Right renal pelvis (tissue), 4 donors: ENCODE data around the gene SCN2A. TPM values are rescaled to one million over a fixed set of nuclear protein-coding genes. Genes with fewer than 3 reads are reported as not detected.
"Not testable (repeated sequence)": the region's sequence is repeated elsewhere in the genome, so short reads cannot be mapped to it uniquely, and the experiment has no call there.

Experiments
- DNase-seq, 4 donors: peaks; one replicate each; pipeline ENCODE4 v3.0.0-alpha.2; 2013; ENCODE audit warnings: low read depth in 4 of 4, low spot score in 3 of 4, missing footprints in 1 of 4
- polyA plus RNA-seq, 4 donors: library from polyadenylated mRNA; unstranded; fragments of 120-200 nt; gene quantifications; one replicate each; pipeline ENCODE4 v1.2.1, GENCODE V29; 2013; ENCODE audit not compliant: insufficient read length in 4 of 4

Gene SCN2A
- polyA plus RNA-seq, 4 donors = 2.0 to 3.2 (median 2.7) TPM

- DNase-seq = no peak
Measured at GRCh38 chr2:165248238-165248637, 9.0 kb downstream of the SCN2A start.

DNA sequence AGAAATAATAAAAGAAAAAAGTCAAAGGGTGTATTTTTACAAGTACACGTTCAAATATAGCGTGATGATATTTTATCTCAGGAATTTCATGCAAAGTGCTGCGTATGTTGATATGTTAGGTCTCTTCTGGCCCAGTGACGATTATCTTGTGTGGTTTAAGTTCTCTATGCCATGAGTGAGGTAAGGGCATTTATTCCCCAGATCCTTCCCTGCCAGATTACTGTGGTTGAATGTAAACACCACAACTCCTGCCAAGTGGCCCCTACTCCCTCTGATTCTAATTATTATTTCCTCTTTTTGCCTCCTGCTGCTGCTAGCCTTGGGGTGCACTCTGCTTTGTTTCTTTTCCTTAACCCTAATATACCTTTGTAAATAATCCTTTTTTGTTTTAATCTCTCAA, 12.2 kb downstream of the SCN2A start:
- no peak for DNase-seq

GRCh38 chr2:165253178-165253577, 14.0 kb downstream of the SCN2A start:
- no peak for DNase-seq

GRCh38 chr2:165256618-165257017, 17.4 kb downstream of the SCN2A start:
- DNase-seq = no peak

DNA sequence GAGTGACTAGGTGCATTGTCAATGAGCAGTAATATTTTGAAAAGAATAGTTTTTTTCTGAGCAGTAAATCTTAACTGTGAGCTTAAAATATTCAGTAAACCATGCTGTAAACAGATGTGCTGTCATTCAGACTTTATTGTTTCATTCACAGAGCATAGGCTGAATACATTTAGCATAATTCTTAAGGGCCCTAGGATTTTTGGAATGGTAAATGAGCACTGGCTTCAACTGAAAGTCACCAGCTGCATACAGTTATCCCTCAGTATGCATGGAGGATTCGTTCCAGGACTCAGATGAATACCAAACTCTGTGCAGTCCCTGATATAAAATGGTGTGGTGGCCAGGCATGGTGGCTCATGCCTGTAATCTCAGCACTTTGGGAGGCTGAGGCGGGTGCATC, 21.1 kb downstream of the SCN2A start:
- not testable (repeated sequence) for DNase-seq

DNA sequence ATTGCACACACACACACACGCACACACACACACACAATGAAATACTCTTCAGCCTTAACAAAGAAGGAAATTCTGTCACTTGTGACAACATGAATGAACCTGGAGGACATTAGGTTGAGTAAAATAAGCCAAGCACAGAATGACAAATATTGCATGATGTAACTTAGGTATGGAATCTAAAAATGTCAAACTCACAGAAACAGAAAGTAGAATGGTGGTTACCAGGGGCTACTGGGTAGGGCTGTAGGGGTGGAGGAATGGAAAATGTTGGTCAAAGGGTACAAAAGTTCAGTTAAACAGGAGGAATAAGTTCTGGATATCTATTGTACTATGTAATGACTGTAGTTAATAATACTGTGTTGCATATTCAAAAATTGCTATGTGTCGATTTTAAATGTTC, 29.5 kb downstream of the SCN2A start:
- DNase-seq = no peak

- DNase-seq = no peak
Measured at GRCh38 chr2:165273176-165273575, 34.0 kb downstream of the SCN2A start.

DNA sequence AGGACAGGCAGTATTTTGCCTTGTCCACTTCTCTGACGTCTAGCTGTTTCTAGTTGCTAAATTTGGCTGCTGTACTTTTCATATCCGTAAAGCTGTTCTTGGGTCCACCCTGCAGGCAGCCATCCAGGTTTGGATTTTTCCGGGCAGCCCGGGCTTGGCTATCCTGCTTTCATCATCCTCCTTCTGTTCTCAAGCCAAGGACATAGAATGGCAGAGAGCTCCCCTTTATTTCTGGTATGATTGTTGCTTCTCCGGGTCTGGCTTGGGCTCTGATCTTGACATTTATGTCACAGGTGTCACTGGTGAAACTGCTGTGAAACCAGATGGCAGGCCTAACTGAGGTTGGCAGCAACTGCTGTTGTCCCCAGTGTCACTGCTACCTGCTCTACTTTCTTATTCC, 35.5 kb downstream of the SCN2A start:
- DNase-seq = no peak

DNA sequence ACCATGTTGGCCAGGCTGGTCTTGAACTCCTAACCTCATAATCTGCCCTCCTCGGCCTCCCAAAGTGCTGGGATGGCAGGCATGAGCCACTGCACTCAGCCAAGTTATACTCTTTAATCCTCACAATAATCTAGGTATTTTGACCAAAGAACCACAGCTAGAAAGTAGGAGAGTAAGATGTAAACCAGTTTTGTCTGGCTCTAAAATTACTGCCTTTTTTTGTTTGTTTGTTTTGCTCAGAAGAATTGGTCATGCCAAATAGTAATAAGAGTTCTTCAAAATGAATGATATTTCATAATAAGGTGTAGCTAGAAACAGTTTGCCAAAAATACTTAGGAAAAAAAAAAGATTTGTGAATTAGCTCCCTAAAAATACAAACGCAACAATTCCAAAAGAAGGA, 36.7 kb downstream of the SCN2A start:
- DNase-seq = no peak

- no peak for DNase-seq
Measured at GRCh38 chr2:165277295-165277694, 38.1 kb downstream of the SCN2A start.

GRCh38 chr2:165277860-165278656, 38.8 kb downstream of the SCN2A start:
- DNase-seq = no peak

GRCh38 chr2:165280356-165280755, 41.1 kb downstream of the SCN2A start:
- no peak for DNase-seq

DNA sequence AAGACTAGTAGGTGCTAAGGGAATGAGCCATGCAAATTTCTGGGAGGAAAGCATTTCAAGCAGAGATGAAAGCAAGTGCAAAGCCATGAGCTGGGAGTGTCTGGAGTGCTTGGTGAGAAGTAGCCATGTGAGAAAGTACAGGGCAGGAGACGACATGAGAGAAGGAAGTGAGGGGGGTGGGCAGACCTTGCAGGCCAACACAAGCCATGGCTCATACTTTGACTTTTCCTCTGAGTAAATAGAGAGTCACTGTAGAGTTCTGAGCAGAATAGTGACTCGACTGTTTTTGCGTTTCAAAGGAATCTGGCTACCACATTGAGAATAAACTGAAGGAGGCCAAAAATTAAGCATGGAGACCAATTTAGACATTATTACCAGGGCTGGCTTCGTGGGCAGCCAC, 42.2 kb downstream of the SCN2A start:
- no peak for DNase-seq

DNA sequence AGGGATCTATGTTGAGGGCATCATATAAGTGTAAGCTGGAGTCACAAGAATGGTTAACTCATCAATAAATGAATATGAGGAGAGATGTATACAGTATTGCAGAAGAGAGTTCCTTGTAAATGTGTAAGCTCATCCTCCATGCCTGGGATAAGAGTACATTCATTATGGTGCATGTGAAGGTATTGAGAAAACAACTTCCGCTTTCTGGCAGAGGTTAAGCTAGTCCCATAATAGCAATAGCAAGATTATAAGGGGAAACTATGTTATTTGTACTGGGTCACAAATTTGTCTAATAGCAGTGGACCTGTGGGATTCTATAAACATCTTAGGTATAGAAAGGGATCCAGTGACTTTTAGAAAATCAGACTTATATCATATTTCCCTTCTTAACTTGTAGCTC, 44.1 kb downstream of the SCN2A start:
- no peak for DNase-seq

DNA sequence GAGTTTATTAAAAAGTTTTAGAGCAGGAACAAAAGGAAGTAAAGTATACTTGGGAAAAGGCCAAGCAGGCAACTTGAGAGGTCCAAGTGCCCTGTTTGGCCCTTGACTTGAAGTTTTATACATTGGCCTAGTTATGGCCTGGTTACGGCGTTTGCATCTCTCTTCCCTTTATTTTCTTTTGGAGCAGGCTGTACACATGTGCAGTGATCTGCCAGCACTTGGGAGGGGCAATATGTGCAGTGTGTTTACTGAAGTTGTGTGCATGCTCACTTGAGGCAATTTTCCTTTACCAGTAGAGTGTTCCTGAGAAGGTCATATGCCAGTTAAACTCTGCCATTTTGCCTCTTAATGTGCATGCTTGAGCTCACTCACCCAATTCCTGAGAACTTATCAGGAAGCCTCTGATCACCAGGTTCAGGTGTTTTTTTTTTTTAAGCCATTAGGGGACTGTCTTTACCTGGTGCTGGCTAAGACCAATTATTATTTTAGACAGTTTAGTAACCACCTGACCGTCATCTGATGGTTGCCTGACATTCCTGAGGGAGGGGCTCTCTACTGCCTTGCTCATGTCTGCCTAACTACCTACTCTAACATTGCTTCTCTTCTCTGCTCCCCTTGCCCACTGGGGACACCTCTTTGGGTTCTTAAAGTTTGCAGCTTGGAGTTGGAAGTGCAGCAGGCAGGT, 48.0 kb downstream of the SCN2A start:
- DNase-seq = no peak

DNA sequence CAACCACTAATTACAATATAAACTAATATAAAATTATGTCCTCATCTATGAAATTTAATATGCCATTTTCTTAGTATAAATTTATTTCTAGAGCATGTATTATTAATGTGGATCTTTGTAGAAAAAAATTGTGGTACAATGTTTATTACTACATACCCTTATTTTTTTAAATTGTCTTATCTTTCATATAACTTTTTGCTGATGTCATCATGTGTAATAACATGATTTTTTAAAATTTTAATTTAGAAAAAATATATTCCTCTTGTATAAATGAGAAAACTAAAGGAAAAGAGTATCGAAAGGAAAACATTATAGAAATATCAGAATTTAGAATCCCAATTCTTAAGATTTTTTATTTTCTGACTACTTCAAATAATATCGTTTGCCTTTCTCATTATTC, 49.9 kb downstream of the SCN2A start:
- DNase-seq = no peak

- DNase-seq = peak; percentile 68 to 85 (median 80)
Measured at GRCh38 chr2:165293440-165294420, 54.5 kb downstream of the SCN2A start.

DNA sequence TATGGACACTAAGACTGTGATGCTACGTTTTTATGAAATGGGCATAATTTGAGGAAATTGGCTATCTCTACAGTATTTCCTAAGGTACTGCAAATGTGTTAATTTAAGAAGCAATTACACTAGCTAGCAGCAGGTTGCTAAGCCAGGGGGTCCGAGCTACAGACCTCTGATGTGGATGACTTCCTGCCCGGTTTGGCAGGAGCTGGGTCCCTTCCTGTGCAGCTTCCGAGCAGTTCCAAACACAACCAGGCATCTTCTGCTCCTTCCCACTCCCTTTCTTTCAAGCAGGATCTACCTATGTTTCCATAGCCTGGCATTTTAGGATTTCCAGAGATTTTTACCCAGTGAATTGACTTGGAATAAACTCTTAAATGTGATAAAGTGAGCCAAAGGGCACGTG, 55.7 kb downstream of the SCN2A start:
- no peak for DNase-seq

DNA sequence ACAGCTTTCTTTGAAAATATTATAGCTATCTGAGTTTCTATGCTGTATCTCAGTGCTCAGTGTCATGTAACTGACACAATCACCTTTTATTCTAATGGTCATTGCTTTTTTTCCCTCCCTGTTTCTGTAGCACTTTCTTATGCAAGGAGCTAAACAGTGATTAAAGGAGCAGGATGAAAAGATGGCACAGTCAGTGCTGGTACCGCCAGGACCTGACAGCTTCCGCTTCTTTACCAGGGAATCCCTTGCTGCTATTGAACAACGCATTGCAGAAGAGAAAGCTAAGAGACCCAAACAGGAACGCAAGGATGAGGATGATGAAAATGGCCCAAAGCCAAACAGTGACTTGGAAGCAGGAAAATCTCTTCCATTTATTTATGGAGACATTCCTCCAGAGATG, 56.4 kb downstream of the SCN2A start:
- no peak for DNase-seq

DNA sequence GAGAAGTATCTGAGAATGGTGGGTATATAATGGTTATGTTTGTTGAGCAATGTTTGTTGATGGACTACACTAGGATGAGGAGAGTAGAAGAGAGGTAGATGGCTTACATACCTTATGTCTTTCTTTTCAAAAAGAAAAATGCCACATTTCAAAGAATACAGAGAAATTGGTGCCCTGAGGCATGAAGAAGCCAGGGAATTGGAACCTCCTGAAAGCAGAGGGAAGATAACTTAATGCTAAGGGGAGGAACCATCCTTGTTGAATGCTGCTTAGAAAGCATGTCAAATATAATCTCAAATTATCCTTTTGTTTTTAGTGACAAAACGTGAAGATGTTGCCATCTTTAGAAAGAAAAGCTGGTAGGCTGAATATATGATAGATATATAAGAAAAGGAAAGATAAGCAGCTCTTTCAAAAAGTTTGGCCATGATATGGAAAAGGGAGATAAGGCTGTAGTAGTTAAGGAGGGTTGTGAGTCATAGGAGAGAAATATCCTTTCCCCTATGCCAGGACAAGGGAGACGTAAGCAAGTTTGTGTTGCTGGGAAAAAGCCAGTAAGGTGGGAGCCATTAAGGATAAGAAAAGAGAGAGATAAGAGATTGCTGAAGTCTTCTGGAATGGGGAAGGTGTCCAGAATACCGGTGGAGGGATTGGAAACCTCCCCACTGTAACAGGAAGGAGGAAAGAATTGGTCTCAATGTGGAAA, 66.3 kb downstream of the SCN2A start:
- no peak for DNase-seq
